GM19238 (cell line): ENCODE results near the gene PIGU.
"Not testable (repeated sequence)": the region's sequence is repeated elsewhere in the genome, so short reads cannot be mapped to it uniquely, and the experiment has no call there.

Experiments used
- DNase-seq: peaks from one replicate; pipeline ENCODE4 v3.0.0; 2011; ENCODE audit warnings: low spot score; ENCODE audit not compliant: insufficient read length

The PIGU gene, protein sequence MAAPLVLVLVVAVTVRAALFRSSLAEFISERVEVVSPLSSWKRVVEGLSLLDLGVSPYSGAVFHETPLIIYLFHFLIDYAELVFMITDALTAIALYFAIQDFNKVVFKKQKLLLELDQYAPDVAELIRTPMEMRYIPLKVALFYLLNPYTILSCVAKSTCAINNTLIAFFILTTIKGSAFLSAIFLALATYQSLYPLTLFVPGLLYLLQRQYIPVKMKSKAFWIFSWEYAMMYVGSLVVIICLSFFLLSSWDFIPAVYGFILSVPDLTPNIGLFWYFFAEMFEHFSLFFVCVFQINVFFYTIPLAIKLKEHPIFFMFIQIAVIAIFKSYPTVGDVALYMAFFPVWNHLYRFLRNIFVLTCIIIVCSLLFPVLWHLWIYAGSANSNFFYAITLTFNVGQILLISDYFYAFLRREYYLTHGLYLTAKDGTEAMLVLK

DNA sequence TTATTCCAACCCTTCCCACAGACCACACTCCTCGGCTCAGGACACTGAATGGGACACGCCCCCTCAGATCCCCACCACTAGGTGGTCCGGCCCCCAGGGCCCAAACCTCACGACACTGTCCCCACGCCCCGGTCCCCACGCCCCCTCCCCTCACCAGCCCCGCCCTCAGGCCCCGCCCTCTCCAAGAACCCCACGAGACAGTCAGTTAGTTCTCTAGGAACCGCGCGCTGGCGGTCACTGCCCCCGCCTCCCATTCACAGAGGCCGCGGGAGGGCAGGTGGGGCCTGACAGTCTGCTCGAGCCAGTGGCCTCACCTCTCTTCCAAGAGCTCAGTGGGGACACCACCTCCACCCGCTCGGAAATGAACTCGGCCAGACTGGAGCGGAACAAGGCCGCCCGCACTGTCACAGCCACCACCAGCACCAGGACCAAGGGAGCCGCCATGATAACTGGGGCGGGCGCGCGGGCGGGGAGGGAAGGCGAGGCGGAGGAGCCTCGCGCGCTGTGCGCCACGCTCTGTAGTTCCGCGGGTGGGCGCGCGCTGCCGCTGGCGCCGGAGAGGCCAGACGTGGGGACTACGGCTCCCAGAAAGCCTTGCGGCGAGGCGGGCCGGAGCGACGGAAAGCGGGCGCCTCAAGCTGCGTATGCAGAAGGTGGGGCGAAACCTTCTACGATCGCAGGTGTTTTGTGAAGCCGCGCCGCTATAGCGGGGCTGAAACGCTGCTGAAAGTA, at the start of gene PIGU:
Gene PIGU, minus strand, starts transcription at position 451 of the 732 bp plus-strand sequence. Its CDS starts 7 bp downstream, at position 444.
- DNase-seq: peak; percentile 91

DNA sequence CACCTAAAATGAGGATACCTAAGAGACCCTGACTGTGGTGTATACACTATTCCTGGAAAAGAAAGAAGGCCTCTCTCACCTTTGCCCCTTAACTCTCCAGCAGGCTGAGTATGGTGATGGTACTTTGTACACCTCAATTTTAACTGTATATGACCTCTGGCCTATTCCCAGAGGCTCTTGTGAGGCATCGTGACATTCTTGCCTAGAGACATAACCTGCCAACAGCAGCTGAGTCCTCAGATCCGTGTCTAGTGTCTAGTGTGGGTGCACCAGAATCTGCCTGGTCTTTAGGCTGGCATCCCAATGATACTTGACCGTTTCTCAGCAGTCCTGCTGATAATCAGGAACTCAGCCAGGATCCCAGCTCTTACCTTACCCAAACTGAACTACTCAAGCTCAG, 47.3 kb upstream of the PIGU start:
- DNase-seq: no peak

DNA sequence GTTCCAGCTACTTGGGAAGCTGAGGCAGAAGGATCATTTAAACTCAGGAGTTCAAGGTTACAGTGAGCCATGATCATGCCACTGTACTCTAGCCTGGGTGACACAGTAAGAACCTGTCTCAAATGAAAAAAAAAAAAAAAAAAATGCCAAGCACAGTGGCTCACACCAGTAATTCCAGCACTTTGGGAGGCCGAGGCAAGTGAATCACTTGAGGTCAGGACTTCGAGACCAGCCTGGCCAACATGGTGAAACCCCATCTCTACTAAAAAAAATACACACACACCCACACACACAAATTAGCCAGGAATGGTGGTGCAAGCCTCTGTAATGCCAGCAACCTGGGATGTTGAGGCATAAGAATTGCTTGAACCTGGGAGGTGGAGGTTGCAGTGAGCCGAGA, 45.7 kb upstream of the PIGU start:
- DNase-seq: not testable (repeated sequence)

DNA sequence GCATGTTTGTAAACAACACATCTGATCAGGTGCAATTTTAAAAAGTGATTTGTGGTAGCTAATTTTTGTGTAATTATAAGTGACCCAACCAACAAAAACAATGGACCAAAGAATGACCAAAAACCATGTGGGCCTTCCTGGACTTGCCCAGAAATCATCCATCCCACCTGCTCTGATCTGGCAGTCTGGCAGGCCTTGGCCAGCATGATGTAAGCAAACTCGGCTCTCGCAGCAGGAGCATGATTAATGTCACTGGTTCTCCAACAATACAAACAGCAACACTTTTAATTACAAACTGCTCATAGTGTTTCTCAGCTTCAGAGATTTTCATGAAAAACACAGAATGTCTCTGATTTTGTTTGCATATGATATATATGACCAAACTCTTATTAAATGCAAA, 43.4 kb upstream of the PIGU start:
- no peak for DNase-seq

DNA sequence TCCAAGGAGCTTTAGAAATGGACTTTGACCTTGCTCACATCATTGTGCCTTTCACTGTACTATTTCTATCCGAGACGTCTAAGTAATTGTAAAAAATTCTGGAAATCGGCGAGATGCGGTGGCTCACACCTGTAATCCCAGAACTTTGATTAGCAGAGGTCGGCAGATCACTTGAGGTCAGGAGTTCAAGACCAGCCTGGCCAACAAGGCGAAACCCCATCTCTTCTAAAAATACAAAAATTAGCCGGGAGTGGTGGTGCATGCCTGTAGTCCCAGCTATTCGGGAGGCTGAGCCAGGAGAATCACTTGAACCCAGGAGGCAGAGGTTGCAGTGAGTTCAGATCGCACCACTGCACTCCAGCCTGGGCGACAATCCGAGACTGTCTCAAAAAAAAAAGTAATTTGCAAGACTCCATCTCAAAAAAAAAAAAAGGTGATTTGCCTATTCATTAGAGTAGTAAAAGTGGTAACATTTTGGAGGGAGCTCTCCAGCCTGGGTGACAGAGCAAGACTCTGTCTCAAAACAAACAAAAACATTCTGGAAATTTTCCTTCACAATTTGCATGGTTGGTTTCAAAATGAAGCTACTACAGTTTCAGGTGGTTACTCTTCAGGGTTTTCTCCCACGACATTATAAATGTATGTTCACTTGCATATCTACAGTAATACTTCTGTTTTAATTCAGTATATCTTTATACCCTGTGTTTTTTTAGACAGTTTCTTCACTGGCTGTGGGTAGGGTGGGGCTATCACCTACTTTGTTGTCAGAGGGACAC, 42.5 kb upstream of the PIGU start:
- DNase-seq: not testable (repeated sequence)

DNA sequence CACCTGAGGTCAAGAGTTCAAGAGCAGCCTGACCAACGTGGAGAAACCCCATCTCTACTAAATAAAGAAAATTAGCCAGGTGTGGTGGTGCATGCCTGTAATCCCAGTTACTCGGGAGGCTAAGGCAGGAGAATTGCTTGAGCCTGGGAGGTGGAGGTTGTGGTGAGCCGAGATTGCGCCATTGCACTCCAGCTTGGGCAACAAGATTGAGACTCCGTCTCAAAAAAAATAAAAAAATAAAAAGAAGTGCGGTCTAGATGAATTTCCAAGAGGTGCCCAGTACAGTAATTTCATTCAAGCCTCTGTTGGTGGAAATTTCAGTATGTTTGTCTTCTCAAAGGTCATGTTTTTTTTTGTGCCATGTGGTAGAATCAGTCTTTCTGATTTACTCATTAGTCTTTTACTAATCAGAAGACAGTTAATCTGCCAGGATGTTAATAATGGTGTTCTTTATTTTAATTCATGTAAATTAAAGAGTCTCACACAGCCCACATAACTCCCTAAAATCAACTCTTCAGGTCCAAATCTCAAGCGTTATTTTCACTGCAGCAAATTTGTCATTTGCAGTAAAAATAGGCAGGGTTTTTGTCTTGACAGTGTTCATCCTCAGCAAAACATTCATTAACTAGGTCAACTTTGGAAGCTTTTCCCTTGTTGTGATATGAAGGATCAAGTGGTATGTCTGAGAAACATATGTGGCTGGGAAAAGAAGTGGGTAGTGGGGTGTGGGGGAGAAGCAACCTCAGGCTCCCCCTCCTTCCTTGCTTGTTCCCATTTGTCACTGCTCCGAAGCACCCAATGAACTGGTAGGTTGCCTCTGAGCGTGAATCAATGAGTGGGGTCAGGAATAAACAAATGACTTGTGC, 40.6 kb upstream of the PIGU start:
- no peak for DNase-seq

DNA sequence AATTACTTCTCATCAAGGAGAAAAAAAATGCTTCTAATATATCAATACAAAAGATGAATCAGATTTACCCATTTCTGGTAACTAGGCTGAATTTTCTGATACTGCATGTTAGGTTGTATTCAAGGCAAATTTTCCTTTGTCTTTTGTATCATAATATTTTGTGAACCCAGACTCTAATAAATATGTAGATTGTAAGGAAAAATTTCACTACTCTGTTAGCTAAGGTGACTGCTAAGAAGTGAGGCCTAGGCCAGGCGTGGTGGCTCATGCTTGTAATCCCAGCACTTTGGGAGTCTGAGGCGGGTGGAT, 40.0 kb upstream of the PIGU start:
- DNase-seq: no peak

DNA sequence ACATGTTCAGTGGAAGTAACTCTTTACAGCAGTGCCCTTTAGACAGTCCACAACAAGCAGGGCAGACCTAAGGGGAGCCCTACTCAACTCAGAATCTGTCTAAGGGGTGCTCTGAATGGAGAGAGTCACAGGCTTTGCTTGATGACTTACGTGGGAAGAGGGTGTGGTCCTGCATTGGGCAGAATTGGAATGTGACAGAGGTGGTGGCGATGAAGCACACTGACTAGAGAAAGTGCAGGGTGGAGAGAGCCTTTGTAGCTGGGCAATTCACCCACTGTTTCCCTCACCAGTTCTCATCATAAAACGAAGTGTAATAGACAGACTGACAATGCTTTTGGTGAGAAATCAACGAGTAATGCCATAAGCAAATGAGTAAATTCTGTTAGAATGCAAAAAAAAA, 38.5 kb upstream of the PIGU start:
- DNase-seq: no peak

DNA sequence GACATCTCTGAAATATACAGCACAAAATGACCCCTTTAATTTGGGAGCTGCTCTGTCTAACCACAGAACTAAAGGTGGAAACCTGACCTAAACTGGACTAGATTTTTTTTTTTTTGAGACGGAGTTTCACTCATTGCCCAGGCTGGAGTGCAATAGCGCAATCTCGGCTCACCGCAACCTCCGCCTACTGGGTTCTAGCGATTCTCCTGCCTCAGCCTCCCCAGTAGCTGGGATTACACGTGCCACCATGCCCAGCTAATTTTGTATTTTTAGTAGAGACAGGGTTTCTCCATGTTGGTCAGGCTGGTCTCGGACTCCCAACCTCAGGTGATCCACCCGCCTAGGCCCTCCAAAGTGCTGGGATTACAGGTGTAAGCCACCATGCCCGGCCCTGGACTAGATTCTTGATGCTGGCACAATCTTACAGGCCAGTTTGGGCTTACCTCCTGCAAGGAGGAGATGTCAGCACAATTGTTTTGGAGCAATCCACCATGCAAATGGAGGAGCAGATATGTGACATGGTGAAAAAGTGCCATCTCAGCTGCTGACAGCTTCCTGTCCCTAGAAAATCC, 37.1 kb upstream of the PIGU start:
- not testable (repeated sequence) for DNase-seq

DNA sequence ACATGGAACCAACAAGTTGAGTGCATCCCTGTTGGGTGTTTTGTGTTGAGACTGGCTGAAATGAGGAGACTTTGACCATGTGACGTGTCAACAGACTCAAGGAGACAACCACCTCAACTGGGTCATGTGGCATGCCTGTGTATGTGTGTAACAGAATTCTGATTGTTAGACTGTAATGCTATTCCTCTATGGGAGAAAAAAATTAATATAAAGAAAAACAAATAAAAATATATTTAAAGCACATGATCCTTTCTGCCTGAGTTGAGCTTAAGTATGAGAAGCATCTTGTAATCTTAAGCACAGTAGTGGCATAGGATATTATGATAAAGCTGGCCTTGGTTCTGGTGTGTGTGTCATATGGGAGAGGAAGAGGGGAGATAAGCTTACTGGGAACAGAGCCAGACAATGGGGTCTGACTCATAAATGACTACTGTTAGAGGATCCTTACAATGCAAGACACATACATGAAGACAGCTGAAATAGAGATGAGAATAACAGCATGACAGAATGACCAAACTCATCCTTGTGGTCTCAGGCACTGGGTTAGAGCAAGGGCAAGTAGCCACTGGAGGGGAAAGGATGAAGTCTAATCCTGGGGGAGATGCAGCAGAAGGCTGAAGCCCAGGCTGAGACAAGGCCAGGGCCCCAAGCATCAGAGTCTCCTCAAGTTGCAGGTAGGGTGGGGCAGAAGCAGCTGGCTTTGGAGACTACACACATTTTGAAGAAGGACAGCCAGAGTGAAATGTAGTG, 36.5 kb upstream of the PIGU start:
- DNase-seq: no peak

DNA sequence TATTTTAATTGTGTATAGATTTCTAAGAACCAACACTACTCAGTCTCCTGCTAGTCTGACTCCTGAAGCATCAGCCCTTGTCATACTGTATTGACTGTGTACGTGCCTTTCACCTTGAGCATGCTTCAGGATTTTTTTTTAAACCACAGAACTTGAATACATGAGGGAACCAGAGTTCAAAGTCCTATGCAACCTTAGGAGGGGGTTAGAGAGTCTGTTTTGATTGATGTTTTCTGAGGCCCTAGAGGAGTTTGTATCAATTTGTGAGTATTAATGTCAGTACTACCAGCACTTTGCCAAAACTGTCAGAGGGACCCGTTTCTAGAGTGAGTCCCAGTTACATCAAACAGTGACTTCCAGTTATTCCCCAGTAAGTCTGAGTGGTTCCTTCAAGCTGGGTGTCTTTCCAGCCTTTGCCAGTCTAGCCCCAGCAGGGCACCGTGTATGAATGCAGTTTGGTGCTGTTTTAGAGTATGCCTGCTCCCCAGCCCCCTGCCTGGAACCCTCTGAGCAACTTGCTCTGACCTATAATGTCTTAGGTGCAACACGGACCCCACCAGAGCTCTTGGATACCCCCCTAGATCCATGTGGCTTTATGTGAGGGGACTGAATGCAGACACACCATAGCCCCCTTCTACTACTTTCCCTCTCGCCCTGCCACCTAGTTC, 35.8 kb upstream of the PIGU start:
- no peak for DNase-seq

DNA sequence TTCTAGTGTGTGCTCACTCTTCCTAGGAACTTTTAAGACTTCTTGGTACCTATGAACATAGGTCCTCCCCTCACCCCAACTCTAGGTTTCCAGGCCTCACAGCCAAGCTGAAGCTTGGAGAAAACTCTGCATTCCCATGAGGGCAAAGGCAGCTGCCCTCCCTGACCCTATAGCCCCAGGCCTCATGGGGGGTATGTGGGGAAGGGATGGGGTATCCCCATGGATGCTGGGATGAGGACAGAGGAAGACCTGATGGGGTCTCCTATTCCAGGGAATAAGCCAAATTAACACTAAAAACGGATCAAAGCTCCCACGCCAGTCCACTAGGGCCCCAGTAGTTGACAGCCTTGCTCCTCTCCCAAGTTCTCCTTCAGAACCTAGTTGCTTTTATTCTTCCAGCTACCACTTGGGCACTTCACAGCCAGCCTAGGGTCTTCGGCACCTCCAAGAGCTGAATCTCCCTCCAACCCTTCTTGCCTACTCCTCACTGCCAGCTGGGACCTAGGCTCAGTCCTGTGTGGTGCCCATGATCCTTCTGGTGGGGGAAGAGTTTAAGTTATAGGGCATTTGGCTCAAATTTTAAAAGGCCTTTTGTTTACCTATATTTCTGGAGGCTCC, 35.0 kb upstream of the PIGU start:
- no peak for DNase-seq

DNA sequence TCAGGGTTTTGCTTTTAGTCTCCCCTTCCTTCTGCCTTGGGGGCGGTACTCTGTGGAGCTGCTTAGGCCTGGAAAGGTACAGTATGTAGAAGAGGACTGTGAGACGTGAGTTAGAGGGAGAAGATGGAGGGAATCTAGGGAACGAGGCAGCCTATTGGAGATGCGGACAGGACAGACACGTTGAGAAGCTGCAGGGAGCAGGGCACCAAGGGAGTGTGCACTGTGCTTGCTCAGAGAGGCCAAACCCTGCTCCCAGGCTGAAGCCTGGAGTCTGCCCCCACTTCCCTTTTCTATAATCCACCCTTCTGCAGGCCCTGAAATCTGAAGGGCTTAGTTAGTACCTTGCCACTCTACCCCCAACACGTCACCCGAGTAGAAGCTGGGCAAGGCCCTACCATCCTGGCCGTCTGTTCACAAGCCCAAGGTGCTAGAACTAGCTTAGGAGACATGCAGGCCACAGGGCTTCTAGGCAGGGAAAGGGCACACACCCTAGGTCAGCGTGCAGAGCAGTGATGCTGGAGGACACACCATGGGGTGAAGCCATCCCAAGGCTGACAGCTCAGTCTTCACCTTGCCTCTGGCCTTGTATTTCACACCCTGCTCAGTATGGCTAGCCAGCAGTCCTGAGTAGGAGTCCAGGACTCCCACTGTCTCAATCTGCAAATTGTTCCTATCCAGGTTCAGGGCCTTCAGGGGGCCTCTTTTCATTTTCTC, 34.1 kb upstream of the PIGU start:
- no peak for DNase-seq

DNA sequence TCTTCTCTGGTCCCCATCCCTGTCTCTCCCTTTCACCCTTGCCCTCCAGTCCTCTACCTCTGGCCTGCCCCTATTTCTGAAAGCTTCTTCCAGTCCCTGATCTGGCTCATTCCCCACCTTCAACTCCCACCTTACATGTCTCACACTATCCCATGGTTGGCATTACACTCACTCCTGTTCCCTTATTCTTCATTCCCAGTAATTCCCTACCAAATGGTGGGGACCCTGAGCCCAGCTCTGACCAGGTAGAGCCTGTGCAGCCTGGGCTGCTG, 33.6 kb upstream of the PIGU start:
- DNase-seq: no peak

DNA sequence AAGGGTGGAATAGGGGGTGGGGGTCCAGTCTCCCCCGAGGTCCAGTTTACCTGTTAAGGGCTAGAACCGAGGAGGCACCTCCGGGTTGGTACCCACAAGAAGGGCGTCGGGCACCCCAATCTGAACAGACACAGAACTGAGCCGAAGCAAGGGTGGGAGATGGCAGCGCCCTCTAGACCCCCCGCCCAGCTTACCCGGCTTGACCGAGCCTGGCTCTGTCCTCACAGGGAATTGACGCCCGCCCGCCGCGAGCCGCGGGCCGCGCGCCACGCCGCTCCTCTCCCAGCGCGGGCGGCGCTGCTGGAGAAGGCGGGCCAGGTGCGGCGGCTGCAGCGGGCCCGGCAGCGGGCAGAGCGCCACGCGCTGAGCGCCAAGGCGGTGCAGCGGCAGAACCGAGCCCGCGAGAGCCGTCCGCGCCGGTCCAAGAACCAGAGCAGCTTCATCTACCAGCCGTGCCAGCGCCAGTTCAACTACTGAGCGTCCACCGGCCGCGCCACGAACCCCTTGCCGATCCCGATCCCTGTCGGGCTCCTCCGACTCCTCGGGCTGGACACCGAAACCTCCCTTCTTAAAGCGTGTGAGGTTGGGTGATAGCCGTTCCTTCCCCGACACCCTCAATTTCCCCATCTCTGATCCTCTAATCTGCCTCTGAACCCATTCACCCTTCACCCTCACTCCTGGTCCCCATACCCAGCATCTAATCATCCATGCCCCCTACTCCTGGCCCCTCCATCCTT, 33.1 kb upstream of the PIGU start:
- peak; percentile 56 for DNase-seq

DNA sequence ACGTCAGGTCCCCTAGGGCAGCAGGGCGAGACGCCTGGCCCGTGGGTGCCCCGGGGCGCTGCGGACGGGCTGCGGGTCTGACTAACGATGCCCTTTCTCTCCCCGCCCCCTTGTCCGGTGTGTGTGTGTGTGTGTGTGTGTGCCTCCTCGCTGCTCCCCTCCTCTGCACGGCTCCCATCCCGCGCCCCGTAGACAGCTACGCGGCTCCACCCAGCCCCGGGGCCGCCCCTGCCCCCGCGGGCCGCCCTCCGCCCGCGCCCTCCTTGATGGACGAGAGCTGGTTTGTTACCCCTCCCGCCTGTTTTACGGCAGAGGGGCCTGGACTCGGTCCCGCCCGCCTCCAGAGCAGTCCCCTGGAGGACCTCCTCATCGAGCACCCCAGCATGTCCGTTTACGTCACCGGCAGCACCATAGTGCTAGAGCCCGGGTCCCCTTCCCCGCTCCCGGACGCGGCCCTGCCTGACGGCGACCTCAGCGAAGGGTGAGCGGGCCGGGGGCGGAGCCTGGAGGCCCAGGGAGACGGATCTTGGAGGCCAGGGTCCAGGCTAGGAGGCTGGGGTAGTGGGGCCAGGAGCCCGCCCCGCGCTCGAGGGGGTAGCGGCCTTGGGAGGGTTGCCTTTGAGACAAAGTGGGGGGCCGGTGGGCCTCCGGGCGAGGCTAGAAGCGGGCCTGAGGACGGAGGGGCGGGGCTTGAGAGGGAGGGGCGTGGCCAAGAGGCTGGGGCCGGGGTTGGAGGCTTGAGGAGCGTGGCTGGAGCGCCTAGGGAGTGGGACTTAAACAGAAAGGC, 32.3 kb upstream of the PIGU start:
- peak; percentile 82 for DNase-seq

DNA sequence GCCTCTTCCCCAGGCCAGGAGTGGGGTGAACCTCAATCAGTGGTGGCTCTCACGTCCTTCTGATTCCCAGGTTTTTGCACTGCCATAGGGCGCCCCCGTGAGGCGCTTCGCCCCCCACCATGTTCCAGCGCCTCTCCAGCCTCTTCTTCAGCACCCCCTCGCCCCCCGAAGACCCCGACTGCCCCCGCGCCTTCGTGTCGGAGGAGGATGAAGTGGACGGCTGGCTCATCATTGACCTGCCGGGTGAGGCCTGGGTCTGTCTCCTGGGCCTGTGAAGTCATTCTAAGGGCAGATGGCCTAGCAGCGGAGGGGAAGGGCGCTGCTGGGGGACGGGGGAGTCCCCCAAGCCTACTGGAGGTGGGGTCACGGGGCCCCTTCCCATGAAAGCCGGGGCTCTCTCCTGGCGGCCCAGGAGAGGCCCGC, 31.7 kb upstream of the PIGU start:
- no peak for DNase-seq
